GM12865 (cell line): ENCODE results near the gene BCKDHA.

Source experiments
- DNase-seq: peaks from one replicate; pipeline ENCODE4 v3.0.0; 2010; ENCODE audit warnings: low read depth
- H3K4me3 ChIP-seq: 2 replicates; pipeline ENCODE4 v1.5.1; 2011; ENCODE audit warnings: mild to moderate bottlenecking, low read depth, low read length, control low read depth
- TF ChIP-seq, protein P1 (sequence below): IDR thresholded peaks from 2 replicates; pipeline ENCODE4 v1.5.1; 2011; ENCODE audit warnings: low read length, control low read depth, low read depth, inconsistent platforms; ENCODE audit not compliant: insufficient read depth; ENCODE audit errors: missing control alignments

BCKDHA gene

DNA sequence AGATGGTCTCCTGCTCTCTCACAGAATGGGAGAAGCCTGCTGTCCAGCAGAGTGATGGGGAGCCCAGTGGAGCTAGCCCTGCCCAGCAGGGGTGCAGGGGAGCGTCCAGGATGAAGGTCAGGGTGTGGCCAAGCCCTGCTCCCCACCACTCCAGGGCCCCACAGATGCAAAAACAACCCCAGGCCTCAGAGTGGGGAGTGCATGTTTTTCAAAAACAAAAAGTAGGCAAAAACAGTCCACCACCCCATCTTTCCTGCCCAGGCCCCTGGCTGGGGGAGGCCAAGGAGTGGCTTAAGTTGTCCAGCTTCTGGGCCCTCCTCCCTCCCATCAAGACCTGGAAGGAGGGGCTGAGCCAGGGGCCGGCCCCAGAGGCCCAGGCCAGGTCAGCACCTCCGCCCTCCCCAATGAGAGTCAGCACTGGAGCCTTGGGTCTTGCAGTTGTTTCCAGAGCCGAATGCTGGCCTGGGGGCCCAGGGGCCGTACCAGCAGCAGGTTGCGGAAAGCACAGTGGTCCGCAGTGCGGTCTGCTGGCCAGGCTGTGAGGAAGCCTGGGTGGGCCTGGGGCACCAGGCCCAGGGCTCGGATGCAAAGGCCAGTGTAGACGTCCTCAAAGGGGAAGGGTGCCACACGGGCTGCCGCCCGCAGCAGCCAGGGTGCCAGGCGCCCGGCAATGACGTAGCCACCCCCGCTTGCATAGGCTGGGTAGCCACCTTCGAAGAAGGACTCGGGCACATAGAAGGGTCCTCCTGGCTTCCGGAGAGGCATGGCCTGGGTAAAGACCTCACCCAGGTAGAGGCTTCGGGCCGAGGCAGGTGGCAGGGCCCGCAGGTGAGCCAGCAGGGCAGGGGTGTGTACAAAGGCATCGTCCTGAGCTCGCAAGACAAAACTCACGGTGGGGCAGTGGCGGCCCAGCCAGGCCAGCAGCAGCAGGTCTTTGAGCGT is 27.8 kb downstream of the BCKDHA start:
- TF ChIP-seq, protein P1, sequence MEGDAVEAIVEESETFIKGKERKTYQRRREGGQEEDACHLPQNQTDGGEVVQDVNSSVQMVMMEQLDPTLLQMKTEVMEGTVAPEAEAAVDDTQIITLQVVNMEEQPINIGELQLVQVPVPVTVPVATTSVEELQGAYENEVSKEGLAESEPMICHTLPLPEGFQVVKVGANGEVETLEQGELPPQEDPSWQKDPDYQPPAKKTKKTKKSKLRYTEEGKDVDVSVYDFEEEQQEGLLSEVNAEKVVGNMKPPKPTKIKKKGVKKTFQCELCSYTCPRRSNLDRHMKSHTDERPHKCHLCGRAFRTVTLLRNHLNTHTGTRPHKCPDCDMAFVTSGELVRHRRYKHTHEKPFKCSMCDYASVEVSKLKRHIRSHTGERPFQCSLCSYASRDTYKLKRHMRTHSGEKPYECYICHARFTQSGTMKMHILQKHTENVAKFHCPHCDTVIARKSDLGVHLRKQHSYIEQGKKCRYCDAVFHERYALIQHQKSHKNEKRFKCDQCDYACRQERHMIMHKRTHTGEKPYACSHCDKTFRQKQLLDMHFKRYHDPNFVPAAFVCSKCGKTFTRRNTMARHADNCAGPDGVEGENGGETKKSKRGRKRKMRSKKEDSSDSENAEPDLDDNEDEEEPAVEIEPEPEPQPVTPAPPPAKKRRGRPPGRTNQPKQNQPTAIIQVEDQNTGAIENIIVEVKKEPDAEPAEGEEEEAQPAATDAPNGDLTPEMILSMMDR = no peak
- DNase-seq = no peak
- no peak overlapping the region for H3K4me3 ChIP-seq

DNA sequence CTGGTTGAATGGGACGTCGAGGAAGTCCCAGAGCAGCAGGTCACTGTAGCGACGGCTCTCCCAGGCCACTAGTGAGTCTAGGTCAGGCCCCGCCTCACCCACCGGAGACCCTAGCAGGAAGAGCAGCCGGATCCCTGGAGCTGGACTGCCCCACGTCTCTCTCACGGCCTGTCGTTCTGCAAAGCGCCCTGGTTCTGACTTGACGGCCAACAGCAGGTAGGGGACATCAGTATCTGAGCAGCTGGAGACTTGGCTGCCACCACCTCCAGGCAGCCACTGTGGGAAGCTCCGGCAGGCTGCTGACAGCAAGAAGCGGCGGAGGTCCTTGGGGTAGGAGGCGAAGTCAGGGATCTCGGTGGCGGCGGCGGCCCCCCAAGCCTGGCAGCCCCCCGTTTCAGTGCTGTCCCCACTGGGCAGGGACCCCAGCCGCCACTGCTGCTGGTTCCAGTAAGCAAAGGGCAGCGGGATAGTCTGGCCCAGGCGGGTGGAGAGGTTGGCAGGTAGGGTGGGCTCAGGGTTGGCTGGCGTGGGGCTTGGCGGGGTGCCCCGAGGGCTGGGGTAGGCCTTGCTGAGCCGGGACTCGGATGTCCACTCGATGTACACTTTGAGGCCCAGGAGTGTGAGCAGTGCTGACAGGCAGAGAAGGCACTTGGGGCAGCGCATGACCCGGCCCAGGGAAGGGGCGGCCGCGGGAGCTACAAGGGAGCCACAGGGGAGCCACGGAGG is 28.7 kb downstream of the BCKDHA start:
- TF ChIP-seq, protein P1 = no peak
- no peak overlapping the region for H3K4me3 ChIP-seq
- no peak for DNase-seq

DNA sequence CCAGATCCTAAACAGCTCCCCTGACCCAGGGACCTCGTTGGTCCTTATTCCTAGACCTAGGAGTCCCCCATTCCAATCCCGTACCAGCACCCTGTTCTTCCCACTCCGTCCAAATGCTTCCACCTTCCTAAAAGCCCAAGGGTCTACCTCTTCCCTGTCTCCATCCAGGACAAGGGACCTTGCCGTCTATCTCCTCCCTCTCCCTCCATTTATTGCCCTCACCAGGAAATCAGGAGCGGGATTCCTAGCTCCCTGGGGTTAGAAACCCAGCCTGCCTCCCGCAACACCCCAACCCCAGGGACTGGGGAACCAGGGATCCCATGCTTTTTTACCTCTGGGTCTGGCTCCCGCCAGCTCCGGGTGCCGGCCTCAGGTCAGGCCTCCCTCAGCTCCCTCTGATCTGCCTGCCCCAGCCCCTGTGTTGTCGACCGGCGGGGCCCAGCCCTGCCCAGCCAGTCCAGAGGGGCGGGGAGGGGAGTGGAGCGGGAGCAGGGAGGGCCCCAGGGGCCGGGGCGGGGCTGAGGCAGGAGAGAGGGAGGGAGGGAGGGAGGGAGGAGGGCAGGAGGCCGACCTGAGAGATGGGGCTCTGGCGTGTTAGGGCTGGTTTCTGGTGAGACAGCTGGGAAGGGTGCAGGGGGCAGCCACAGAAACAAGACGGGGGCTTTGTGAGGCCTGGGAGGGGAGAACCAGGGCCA is 29.5 kb downstream of the BCKDHA start, which contains the start of gene B3GNT8:
TSS of gene B3GNT8 (minus strand) at position 423 of the 695 bp plus-strand sequence. CDS start 596 bp downstream, outside the sequence.
- H3K4me3 ChIP-seq = no peak within 1 kb of the TSS
- DNase-seq = no peak
- TF ChIP-seq, protein P1 = no peak

DNA sequence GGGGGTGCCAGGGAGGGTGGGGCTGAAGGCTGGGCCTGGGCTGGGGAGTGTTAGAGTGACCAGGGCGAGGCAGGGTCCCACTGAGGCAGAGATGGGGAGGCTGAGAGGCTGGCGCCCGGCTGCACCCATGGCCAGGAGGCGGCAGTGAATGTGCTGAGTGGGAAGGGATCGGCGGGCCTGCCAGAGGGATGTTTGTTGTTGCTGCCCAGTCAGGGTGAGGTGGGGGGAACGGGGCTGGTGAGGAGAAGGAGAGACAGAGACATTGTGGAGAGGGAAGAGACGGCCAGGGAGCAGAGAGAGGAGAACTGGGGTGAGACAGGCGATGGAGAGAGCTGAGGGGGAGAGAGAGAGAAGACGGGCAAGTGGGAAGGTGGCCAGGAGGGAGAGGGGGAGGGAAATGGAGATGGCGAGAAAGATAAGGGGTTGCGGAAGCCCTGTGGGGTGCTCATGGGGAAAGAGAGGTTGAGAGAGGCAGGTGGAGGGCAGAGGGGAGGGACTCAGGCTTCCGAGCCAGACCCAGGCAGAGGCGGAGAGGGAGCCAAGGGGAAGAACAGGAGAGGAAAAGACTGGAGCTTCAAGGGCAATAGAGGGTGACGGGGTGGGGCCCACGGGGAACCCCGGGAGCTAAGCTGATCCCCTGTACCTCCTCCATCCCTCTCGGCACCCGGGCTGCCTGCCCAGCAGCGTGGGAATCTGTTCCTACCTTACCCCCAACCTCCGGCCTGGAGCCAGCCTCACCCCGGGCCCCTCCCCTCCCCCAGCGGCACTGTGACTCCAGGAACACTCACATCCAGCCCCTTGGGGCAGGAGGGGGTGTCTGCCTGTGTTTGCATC is 30.2 kb downstream of the BCKDHA start:
- no peak overlapping the region for H3K4me3 ChIP-seq
- TF ChIP-seq, protein P1 = no peak
- DNase-seq = no peak

DNA sequence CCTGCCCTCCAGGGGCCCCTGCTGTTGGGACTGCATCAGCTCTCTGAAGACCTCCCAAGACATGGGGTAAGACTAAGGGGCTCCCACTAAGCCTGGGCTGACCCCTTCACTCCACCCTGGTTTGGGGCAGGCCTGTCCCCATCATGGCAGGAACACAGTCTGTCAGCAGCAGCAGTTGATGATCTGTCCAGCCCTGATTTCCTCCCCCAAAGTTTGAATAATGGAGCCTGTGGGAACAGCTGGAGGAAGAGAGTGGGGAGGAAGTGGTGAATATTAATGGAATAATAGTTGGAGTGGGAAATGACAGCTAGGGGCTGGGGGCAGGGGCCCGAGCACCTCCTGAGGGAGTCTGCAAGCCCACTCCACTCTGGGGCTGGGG is 30.9 kb downstream of the BCKDHA start:
- no peak for DNase-seq
- TF ChIP-seq, protein P1 = no peak
- no peak overlapping the region for H3K4me3 ChIP-seq

DNA sequence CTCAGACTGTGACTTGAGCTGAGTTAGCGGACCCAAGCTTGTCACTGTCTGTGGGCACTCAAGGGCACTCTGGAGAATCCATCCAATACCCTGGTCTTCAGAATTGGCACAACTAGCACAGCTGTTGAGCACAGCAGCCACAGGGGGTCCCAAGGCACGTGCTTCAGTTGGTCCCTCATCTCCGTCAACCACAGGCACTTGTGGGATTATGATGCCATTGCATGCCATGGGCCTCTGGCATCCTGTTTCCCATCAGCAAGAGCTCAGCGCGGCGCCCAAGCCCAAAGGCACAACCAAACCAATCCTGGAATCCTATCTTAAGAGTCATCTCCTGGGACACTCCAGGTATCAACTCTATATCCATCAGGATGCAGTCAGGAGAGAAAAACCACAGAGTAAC is 33.3 kb downstream of the BCKDHA start:
- TF ChIP-seq, protein P1 = no peak
- no peak overlapping the region for H3K4me3 ChIP-seq
- DNase-seq = no peak
